A673 (cell line): ENCODE results near the gene WNT11. TPM values are rescaled to one million over a fixed set of nuclear protein-coding genes. Genes with fewer than 3 reads are reported as not detected.

Experiments used
- BruUV-seq: library from RNA; stranded (reverse); fragments of 400-500 nt; replicated peaks from 2 replicates; lab custom pipeline; 2021; lab: Mats Ljungman, UMichigan
- CTCF ChIA-PET: fragments of 300-600 bp; sonication (Branson Sonifier 250); formaldehyde crosslinking; loops from one replicate; lab custom pipeline; 2022; ENCODE audit warnings: antibody characterized with exemption; lab: Charles Lee
- POLR2A ChIA-PET: fragments of 300-600 bp; sonication (Branson Sonifier 250); formaldehyde crosslinking; loops from one replicate; lab custom pipeline; 2022; ENCODE audit warnings: antibody characterized with exemption; ENCODE audit not compliant: low non-redundant PET; lab: Charles Lee
- DNase-seq: peaks from one replicate; pipeline ENCODE4 v3.0.0-alpha.2; 2015; ENCODE audit warnings: low spot score
- H3K27ac ChIP-seq: fragments of 200-600 bp; sonication (generic); 2 replicates; pipeline ENCODE4 v1.5.1; 2016; ENCODE audit warnings: mixed run types, low read depth, mild to moderate bottlenecking, mixed read lengths, antibody characterized with exemption, low read length; ENCODE audit not compliant: poor library complexity, severe bottlenecking
- H3K27me3 ChIP-seq: fragments of 200-600 bp; sonication (generic); replicated peaks from 2 replicates; pipeline ENCODE4 v1.6.1; 2017; ENCODE audit warnings: mixed run types, low read depth, mild to moderate bottlenecking, mixed read lengths, antibody characterized with exemption, low read length; ENCODE audit not compliant: insufficient read depth, poor library complexity
- H3K36me3 ChIP-seq: fragments of 200-600 bp; sonication (generic); 2 replicates; pipeline ENCODE4 v1.6.1; 2016; ENCODE audit warnings: mixed run types, mild to moderate bottlenecking, mixed read lengths, antibody characterized with exemption, low read length; ENCODE audit not compliant: insufficient read depth, poor library complexity, severe bottlenecking
- H3K4me1 ChIP-seq: fragments of 200-600 bp; sonication (generic); 2 replicates; pipeline ENCODE4 v1.6.1; 2017; ENCODE audit warnings: mixed run types, mild to moderate bottlenecking, mixed read lengths, antibody characterized with exemption, low read length; ENCODE audit not compliant: insufficient read depth, poor library complexity, severe bottlenecking
- H3K4me3 ChIP-seq: fragments of 200-600 bp; sonication (generic); 2 replicates; pipeline ENCODE4 v1.5.1; 2016; ENCODE audit warnings: low read depth, mixed run types, mild to moderate bottlenecking, mixed read lengths, low read length; ENCODE audit not compliant: poor library complexity, severe bottlenecking
- H3K9me3 ChIP-seq: fragments of 200-600 bp; sonication (generic); 2 replicates; pipeline ENCODE4 v1.6.1; 2016; ENCODE audit warnings: mixed run types, low read depth, mild to moderate bottlenecking, mixed read lengths, antibody characterized with exemption, low read length; ENCODE audit not compliant: poor library complexity, severe bottlenecking
- CTCF ChIP-seq: fragments of 300-800, 200-600 bp; sonication (generic); conservative IDR thresholded peaks from 2 replicates; pipeline ENCODE4 v1.5.1; 2017; ENCODE audit warnings: low read depth, mild to moderate bottlenecking, antibody characterized with exemption, low read length, moderate library complexity, mixed read lengths
- EZH2 ChIP-seq: fragments of 200-600 bp; sonication (generic); IDR thresholded peaks from 2 replicates; pipeline ENCODE4 v1.6.1; 2017; ENCODE audit warnings: borderline replicate concordance, low read depth, mild to moderate bottlenecking, mixed read lengths, antibody characterized with exemption, low read length; ENCODE audit not compliant: poor library complexity, severe bottlenecking
- intact Hi-C: fragments of 100-400 bp; cut with micrococcal nuclease; formaldehyde crosslinking; loops from one replicate; pipeline ENCODE4 v1.10.0; 2022; ENCODE audit not compliant: unreplicated experiment
- total RNA-seq: library from RNA; stranded (reverse); gene quantifications from 2 replicates; pipeline ENCODE4 v1.2.3, GENCODE V29; 2021

Gene WNT11
- total RNA-seq, 1 experiment from 2014 or later, result 1.2 TPM

- CTCF ChIA-PET, result no interaction called here
- Histone ChIP-seq H3K9me3 (no peaks in the 10 kb centered on the region), H3K4me1 (no peaks in the 10 kb centered on the region), H3K27me3 (peaks cover 17% of the 10 kb centered on the region), H3K4me3 (no peak overlapping the region), H3K36me3 (no peaks in the 10 kb centered on the region), H3K27ac (no peak overlapping the region)
- intact Hi-C loops, result no loop called here
- POLR2A ChIA-PET, result no interaction called here
- DNase-seq, result no peak
- no peak for TF ChIP-seq CTCF
- no peak for TF ChIP-seq EZH2
- BruUV-seq, result no TSS peak
These were observed 9.6 kb upstream of the WNT11 start for GRCh38 chr11:76215941-76216340.

GRCh38 chr11:76214968-76215548 is 8.8 kb upstream of the WNT11 start:
- H3K9me3 ChIP-seq, result no peaks in the 10 kb centered on the region
- CTCF ChIA-PET, result no interaction called here
- BruUV-seq, result no TSS peak
- H3K27me3 ChIP-seq, result peaks cover 26% of the 10 kb centered on the region
- TF ChIP-seq EZH2, result no peak
- TF ChIP-seq CTCF, result no peak
- peaks cover under 1% of the 10 kb centered on the region for H3K4me1 ChIP-seq
- no peak for DNase-seq
- POLR2A ChIA-PET, result no interaction called here
- H3K4me3 ChIP-seq, result no peak overlapping the region
- H3K36me3 ChIP-seq, result no peaks in the 10 kb centered on the region
- no peak overlapping the region for H3K27ac ChIP-seq
- intact Hi-C loops, result no loop called here

GRCh38 chr11:76214186-76214585 is 7.9 kb upstream of the WNT11 start:
- TF ChIP-seq CTCF (no peak), EZH2 (no peak)
- peaks cover 35% of the 10 kb centered on the region for H3K27me3 ChIP-seq
- H3K4me3 ChIP-seq, result no peak overlapping the region
- intact Hi-C loops, result no loop called here
- no TSS peak for BruUV-seq
- H3K9me3 ChIP-seq, result no peaks in the 10 kb centered on the region
- ChIA-PET POLR2A (no interaction called here), CTCF (no interaction called here)
- no peaks in the 10 kb centered on the region for H3K36me3 ChIP-seq
- H3K27ac ChIP-seq, result no peak overlapping the region
- H3K4me1 ChIP-seq, result peaks cover 5% of the 10 kb centered on the region
- no peak for DNase-seq
